ENCODE results near the gene NOL9. TPM values are rescaled to one million over a fixed set of nuclear protein-coding genes. Genes with fewer than 3 reads are reported as not detected.

NOL9 gene
- polyA plus RNA-seq (2013, experiment 1 of 2), result 8.4 TPM
- polyA plus RNA-seq (2013, experiment 2 of 2), result 7.8 TPM

GRCh38 chr1:6554031-6554906, at the start of gene NOL9:
NOL9 (minus strand) TSS chr1:6554513; CDS start chr1:6554502, 11 bp downstream.
- peak within 1 kb of the TSS; percentile 94 for H3K9ac ChIP-seq (ENCODE audit: low read depth, low read length, poor library complexity)
- no CpG with 5 or more reads among the region's 87 CpGs for WGBS, 2 donors (ENCODE audit: extremely low coverage in 2 of 2, insufficient read length in 2 of 2, insufficient replicate concordance in 1 of 2)
- H3K4me3 ChIP-seq (ENCODE audit: low read length in 2 of 2), result peak within 1 kb of the TSS; percentile 88 to 98
- H3K4me2 ChIP-seq (ENCODE audit: insufficient read depth, low read length, poor library complexity, severe bottlenecking), result peak within 1 kb of the TSS; percentile 89
- no peaks in the 10 kb centered on the region for H3K27me3 ChIP-seq (ENCODE audit: control insufficient read depth in 3 of 3, insufficient read depth in 3 of 3, low read depth in 1 of 3, low read length in 3 of 3)
- peak within 1 kb of the TSS; percentile 99 for H2AK5ac ChIP-seq (ENCODE audit: low read depth, low read length)
- no peak within 1 kb of the TSS for H3K14ac ChIP-seq (ENCODE audit: low read length)
- peaks cover 8 to 20% of the 10 kb centered on the region in 2 donors for H3K36me3 ChIP-seq (replicated peaks in 1 of 2; ENCODE audit: control insufficient read depth in 2 of 2, insufficient read depth in 2 of 2, low read length in 2 of 2)
- peak within 1 kb of the TSS; percentile 68 for H4K8ac ChIP-seq (ENCODE audit: low read depth, low read length)
- H2BK15ac ChIP-seq (ENCODE audit: low read length), result peak within 1 kb of the TSS; percentile 47
- H3K4me1 ChIP-seq (ENCODE audit: control insufficient read depth in 2 of 2, insufficient read depth in 1 of 2, low read depth in 1 of 2, low read length in 2 of 2), result peaks cover 3 to 8% of the 10 kb centered on the region in 2 donors
- no peak within 1 kb of the TSS for H3K27ac ChIP-seq (replicated peaks; ENCODE audit: low read length)
- no peaks in the 10 kb centered on the region for H3K9me3 ChIP-seq (replicated peaks in 1 of 2; ENCODE audit: control insufficient read depth in 2 of 2, insufficient read depth in 1 of 2, low read depth in 1 of 2, low read length in 2 of 2)
- H3K18ac ChIP-seq (ENCODE audit: low read length), result peak within 1 kb of the TSS; percentile 98
- peak within 1 kb of the TSS; percentile 72 for H2BK120ac ChIP-seq (ENCODE audit: low read depth, low read length)
- no peak within 1 kb of the TSS for H2BK12ac ChIP-seq (ENCODE audit: low read length)
- peaks cover 11% of the 10 kb centered on the region for H3K79me1 ChIP-seq (ENCODE audit: low read depth, low read length)
- DNase-seq (ENCODE audit: low spot score), result peak; percentile 94
- H4K91ac ChIP-seq (ENCODE audit: low read depth, low read length, poor library complexity), result no peak within 1 kb of the TSS
- H2BK5ac ChIP-seq (ENCODE audit: low read length), result peak within 1 kb of the TSS; percentile 87
- H2AFZ ChIP-seq (ENCODE audit: low read length), result peak within 1 kb of the TSS; percentile 96
- peak within 1 kb of the TSS; percentile 37 for H3K23ac ChIP-seq (ENCODE audit: low read depth, low read length, poor library complexity)
- H3K4ac ChIP-seq (ENCODE audit: low read length), result no peak within 1 kb of the TSS

- Histone ChIP-seq H2BK5ac (ENCODE audit: low read length) (peak overlapping the region; percentile 77), H2AK5ac (ENCODE audit: low read depth, low read length) (peak overlapping the region; percentile 37), H3K4me2 (ENCODE audit: insufficient read depth, low read length, poor library complexity, severe bottlenecking) (peak overlapping the region; percentile 97), H3K27me3 (ENCODE audit: control insufficient read depth in 3 of 3, insufficient read depth in 3 of 3, low read depth in 1 of 3, low read length in 3 of 3) (peaks cover 0 to 6% (median 0%) of the 10 kb centered on the region in 3 experiments), H3K4ac (ENCODE audit: low read length) (peak overlapping the region; percentile 76), H3K36me3 (replicated peaks in 1 of 2; ENCODE audit: control insufficient read depth in 2 of 2, insufficient read depth in 2 of 2, low read length in 2 of 2) (peaks cover 4 to 11% of the 10 kb centered on the region in 2 donors), H3K14ac (ENCODE audit: low read length) (peak overlapping the region; percentile 56), H3K79me1 (ENCODE audit: low read depth, low read length) (peaks cover 23% of the 10 kb centered on the region), H2BK12ac (ENCODE audit: low read length) (peak overlapping the region; percentile 41), H4K8ac (ENCODE audit: low read depth, low read length) (peak overlapping the region; percentile 43), H3K9me3 (replicated peaks in 1 of 2; ENCODE audit: control insufficient read depth in 2 of 2, insufficient read depth in 1 of 2, low read depth in 1 of 2, low read length in 2 of 2) (no peaks in the 10 kb centered on the region), H3K23ac (ENCODE audit: low read depth, low read length, poor library complexity) (peak overlapping the region; percentile 80), H3K27ac (replicated peaks; ENCODE audit: low read length) (peak overlapping the region; percentile 96), H2BK15ac (ENCODE audit: low read length) (peak overlapping the region; percentile 8), H4K91ac (ENCODE audit: low read depth, low read length, poor library complexity) (no peak overlapping the region), H2AFZ (ENCODE audit: low read length) (peak overlapping the region; percentile 81), H2BK120ac (ENCODE audit: low read depth, low read length) (peak overlapping the region; percentile 94), H3K18ac (ENCODE audit: low read length) (peak overlapping the region; percentile 98), H3K9ac (ENCODE audit: low read depth, low read length, poor library complexity) (peak overlapping the region; percentile 32), H3K4me1 (ENCODE audit: control insufficient read depth in 2 of 2, insufficient read depth in 1 of 2, low read depth in 1 of 2, low read length in 2 of 2) (peaks cover 17 to 19% of the 10 kb centered on the region in 2 donors), H3K4me3 (ENCODE audit: low read length in 2 of 2) (peak overlapping the region; percentile 68 to 76)
- DNase-seq (ENCODE audit: low spot score), result peak; percentile 67
- no CpG with 5 or more reads among the region's 36 CpGs for WGBS, 2 donors (ENCODE audit: extremely low coverage in 2 of 2, insufficient read length in 2 of 2, insufficient replicate concordance in 1 of 2)
Measured at GRCh38 chr1:6603238-6603914, 49.1 kb upstream of the NOL9 start.

GRCh38 chr1:6602669-6603237, 48.4 kb upstream of the NOL9 start, which contains the start of gene KLHL21:
KLHL21 (minus strand) TSS chr1:6602869; CDS start chr1:6602817, 52 bp downstream.
- H3K27me3 ChIP-seq (ENCODE audit: control insufficient read depth in 3 of 3, insufficient read depth in 3 of 3, low read depth in 1 of 3, low read length in 3 of 3), result peaks cover 0 to 6% (median 0%) of the 10 kb centered on the region in 3 experiments
- H3K36me3 ChIP-seq (replicated peaks in 1 of 2; ENCODE audit: control insufficient read depth in 2 of 2, insufficient read depth in 2 of 2, low read length in 2 of 2), result peaks cover 7 to 16% of the 10 kb centered on the region in 2 donors
- H3K4me2 ChIP-seq (ENCODE audit: insufficient read depth, low read length, poor library complexity, severe bottlenecking), result peak within 1 kb of the TSS; percentile 97
- H3K4me3 ChIP-seq (ENCODE audit: low read length in 2 of 2), result peak within 1 kb of the TSS; percentile 68 to 95
- no peaks in the 10 kb centered on the region for H3K9me3 ChIP-seq (replicated peaks in 1 of 2; ENCODE audit: control insufficient read depth in 2 of 2, insufficient read depth in 1 of 2, low read depth in 1 of 2, low read length in 2 of 2)
- H3K4me1 ChIP-seq (ENCODE audit: control insufficient read depth in 2 of 2, insufficient read depth in 1 of 2, low read depth in 1 of 2, low read length in 2 of 2), result peaks cover 17 to 19% of the 10 kb centered on the region in 2 donors
- peak; percentile 85 for DNase-seq (ENCODE audit: low spot score)
- peak within 1 kb of the TSS; percentile 49 for H2AK5ac ChIP-seq (ENCODE audit: low read depth, low read length)
- H3K9ac ChIP-seq (ENCODE audit: low read depth, low read length, poor library complexity), result peak within 1 kb of the TSS; percentile 100
- H2BK15ac ChIP-seq (ENCODE audit: low read length), result peak within 1 kb of the TSS; percentile 97
- H3K23ac ChIP-seq (ENCODE audit: low read depth, low read length, poor library complexity), result peak within 1 kb of the TSS; percentile 89
- peak within 1 kb of the TSS; percentile 95 for H2BK120ac ChIP-seq (ENCODE audit: low read depth, low read length)
- H4K8ac ChIP-seq (ENCODE audit: low read depth, low read length), result peak within 1 kb of the TSS; percentile 72
- H3K79me1 ChIP-seq (ENCODE audit: low read depth, low read length), result peaks cover 23% of the 10 kb centered on the region
- peak within 1 kb of the TSS; percentile 77 for H2BK5ac ChIP-seq (ENCODE audit: low read length)
- H3K18ac ChIP-seq (ENCODE audit: low read length), result peak within 1 kb of the TSS; percentile 98
- peak within 1 kb of the TSS; percentile 68 for H4K91ac ChIP-seq (ENCODE audit: low read depth, low read length, poor library complexity)
- H2BK12ac ChIP-seq (ENCODE audit: low read length), result peak within 1 kb of the TSS; percentile 93
- H3K4ac ChIP-seq (ENCODE audit: low read length), result peak within 1 kb of the TSS; percentile 91
- WGBS, 2 donors (ENCODE audit: extremely low coverage in 2 of 2, insufficient read length in 2 of 2, insufficient replicate concordance in 1 of 2), result no CpG with 5 or more reads among the region's 84 CpGs
- peak within 1 kb of the TSS; percentile 99 for H3K14ac ChIP-seq (ENCODE audit: low read length)
- peak within 1 kb of the TSS; percentile 96 for H3K27ac ChIP-seq (replicated peaks; ENCODE audit: low read length)
- peak within 1 kb of the TSS; percentile 91 for H2AFZ ChIP-seq (ENCODE audit: low read length)

Data from neuronal stem cell (in vitro differentiated cells).